ENCODE results near the gene PSEN2. TPM values are rescaled to one million over a fixed set of nuclear protein-coding genes. Genes with fewer than 3 reads are reported as not detected.

PSEN2 gene
- total RNA-seq, 2 experiments from 2014 or later = 4.5 to 4.9 TPM

- ChIA-PET POLR2A (interaction anchor here (3.5 kb wide), 1 partner anchor 9 kb away, joined by 15 read pairs; no protein-coding TSS in a partner anchor), CTCF (no interaction called here)
- H3K27ac Mint-ChIP-seq = no peak overlapping the region
These were observed 21.6 kb downstream of the PSEN2 start for GRCh38 chr1:226891846-226892523.

GRCh38 chr1:226892524-226892875 is 22.1 kb downstream of the PSEN2 start:
- ChIA-PET POLR2A (interaction anchor here (3.5 kb wide), 1 partner anchor 9 kb away, joined by 15 read pairs; no protein-coding TSS in a partner anchor), CTCF (no interaction called here)
- no peaks in the 10 kb centered on the region for H3K9me3 Mint-ChIP-seq
- peaks cover 5% of the 10 kb centered on the region for H3K36me3 Mint-ChIP-seq (ENCODE audit: low read depth)
- H3K27ac Mint-ChIP-seq = no peak overlapping the region
- H3K27me3 Mint-ChIP-seq = no peaks in the 10 kb centered on the region
- H3K4me3 Mint-ChIP-seq = no peak overlapping the region
- DNase-seq = no peak
- no peaks in the 10 kb centered on the region for H3K4me1 Mint-ChIP-seq

More at GRCh38 chr1:226891846-226892523, 21.6 kb downstream of the PSEN2 start:
- Mint-ChIP-seq H3K36me3 (ENCODE audit: low read depth) (peaks cover 5% of the 10 kb centered on the region), H3K27me3 (no peaks in the 10 kb centered on the region), H3K4me3 (no peak overlapping the region), H3K4me1 (no peaks in the 10 kb centered on the region), H3K9me3 (no peaks in the 10 kb centered on the region)
- no peak for DNase-seq

- H3K27ac Mint-ChIP-seq = no peak overlapping the region
- no peaks in the 10 kb centered on the region for H3K9me3 Mint-ChIP-seq
- H3K4me3 Mint-ChIP-seq = no peak overlapping the region
- ChIA-PET POLR2A (interaction anchor here (1.1 to 3.5 kb wide), 2 partner anchors 11 to 236 kb away, joined by 3 to 15 read pairs; no protein-coding TSS in a partner anchor), CTCF (no interaction called here)
- no peaks in the 10 kb centered on the region for H3K4me1 Mint-ChIP-seq
- H3K36me3 Mint-ChIP-seq (ENCODE audit: low read depth) = no peaks in the 10 kb centered on the region
- no peak for DNase-seq
- no peaks in the 10 kb centered on the region for H3K27me3 Mint-ChIP-seq
These were observed 23.5 kb downstream of the PSEN2 start for GRCh38 chr1:226893936-226894335.

GRCh38 chr1:226894826-226895225 is 24.4 kb downstream of the PSEN2 start:
- Mint-ChIP-seq H3K4me1 (no peaks in the 10 kb centered on the region), H3K27ac (no peak overlapping the region), H3K4me3 (no peak overlapping the region), H3K9me3 (no peaks in the 10 kb centered on the region), H3K27me3 (no peaks in the 10 kb centered on the region), H3K36me3 (ENCODE audit: low read depth) (no peaks in the 10 kb centered on the region)
- CTCF ChIA-PET = no interaction called here
- DNase-seq = no peak
- POLR2A ChIA-PET = interaction anchor here (1.3 kb wide), 1 partner anchor 12 kb away, joined by 6 read pairs; no protein-coding TSS in a partner anchor

- H3K27ac Mint-ChIP-seq = no peak overlapping the region
- H3K36me3 Mint-ChIP-seq (ENCODE audit: low read depth) = no peaks in the 10 kb centered on the region
- no peaks in the 10 kb centered on the region for H3K4me1 Mint-ChIP-seq
- no peak overlapping the region for H3K4me3 Mint-ChIP-seq
- CTCF ChIA-PET = no interaction called here
- H3K9me3 Mint-ChIP-seq = no peaks in the 10 kb centered on the region
- no peak for DNase-seq
- POLR2A ChIA-PET = interaction anchor here (1.3 kb wide), 1 partner anchor 13 kb away, joined by 6 read pairs; no protein-coding TSS in a partner anchor
- H3K27me3 Mint-ChIP-seq = no peaks in the 10 kb centered on the region
These were observed 25.2 kb downstream of the PSEN2 start for GRCh38 chr1:226895644-226896043.

- ChIA-PET POLR2A (no interaction called here), CTCF (no interaction called here)
- Mint-ChIP-seq H3K9me3 (no peaks in the 10 kb centered on the region), H3K4me1 (no peaks in the 10 kb centered on the region), H3K4me3 (no peak overlapping the region), H3K36me3 (ENCODE audit: low read depth) (no peaks in the 10 kb centered on the region), H3K27me3 (no peaks in the 10 kb centered on the region), H3K27ac (no peak overlapping the region)
- no peak for DNase-seq
These were observed 27.8 kb downstream of the PSEN2 start for GRCh38 chr1:226898246-226898645.

- DNase-seq = no peak
- CTCF ChIA-PET = interaction anchor here (0.9 to 1.2 kb wide), 2 partner anchors 11 to 12 kb away, joined by 3 to 4 read pairs; no protein-coding TSS in a partner anchor
- POLR2A ChIA-PET = no interaction called here
- H3K27ac Mint-ChIP-seq = no peak overlapping the region
- no peak overlapping the region for H3K4me3 Mint-ChIP-seq
- H3K9me3 Mint-ChIP-seq = no peaks in the 10 kb centered on the region
- no peaks in the 10 kb centered on the region for H3K4me1 Mint-ChIP-seq
- H3K36me3 Mint-ChIP-seq (ENCODE audit: low read depth) = no peaks in the 10 kb centered on the region
- H3K27me3 Mint-ChIP-seq = no peaks in the 10 kb centered on the region
These were observed 31.0 kb downstream of the PSEN2 start for GRCh38 chr1:226901421-226901820.

- Mint-ChIP-seq H3K36me3 (ENCODE audit: low read depth) (no peaks in the 10 kb centered on the region), H3K9me3 (no peaks in the 10 kb centered on the region), H3K4me3 (no peak overlapping the region), H3K27me3 (no peaks in the 10 kb centered on the region), H3K27ac (no peak overlapping the region), H3K4me1 (no peaks in the 10 kb centered on the region)
- ChIA-PET CTCF (no interaction called here), POLR2A (no interaction called here)
- DNase-seq = no peak
These were observed 32.2 kb downstream of the PSEN2 start for GRCh38 chr1:226902601-226903000.

- no peak for DNase-seq
- no peaks in the 10 kb centered on the region for H3K4me1 Mint-ChIP-seq
- CTCF ChIA-PET = no interaction called here
- no peaks in the 10 kb centered on the region for H3K9me3 Mint-ChIP-seq
- H3K27me3 Mint-ChIP-seq = no peaks in the 10 kb centered on the region
- POLR2A ChIA-PET = interaction anchor here (1.5 kb wide), 1 partner anchor 35 kb away, joined by 3 read pairs; no protein-coding TSS in a partner anchor
- H3K4me3 Mint-ChIP-seq = no peak overlapping the region
- H3K36me3 Mint-ChIP-seq (ENCODE audit: low read depth) = no peaks in the 10 kb centered on the region
- H3K27ac Mint-ChIP-seq = no peak overlapping the region
These were observed 33.7 kb downstream of the PSEN2 start for GRCh38 chr1:226903819-226904716.

GRCh38 chr1:226904772-226905171 is 34.4 kb downstream of the PSEN2 start:
- no peaks in the 10 kb centered on the region for H3K9me3 Mint-ChIP-seq
- no peak overlapping the region for H3K27ac Mint-ChIP-seq
- no peaks in the 10 kb centered on the region for H3K4me1 Mint-ChIP-seq
- POLR2A ChIA-PET = interaction anchor here (1.5 kb wide), 1 partner anchor 34 kb away, joined by 3 read pairs; no protein-coding TSS in a partner anchor
- no peaks in the 10 kb centered on the region for H3K36me3 Mint-ChIP-seq (ENCODE audit: low read depth)
- no peaks in the 10 kb centered on the region for H3K27me3 Mint-ChIP-seq
- DNase-seq = no peak
- H3K4me3 Mint-ChIP-seq = no peak overlapping the region
- CTCF ChIA-PET = no interaction called here

- Mint-ChIP-seq H3K27ac (no peak overlapping the region), H3K36me3 (ENCODE audit: low read depth) (no peaks in the 10 kb centered on the region), H3K27me3 (no peaks in the 10 kb centered on the region), H3K9me3 (no peaks in the 10 kb centered on the region), H3K4me3 (no peak overlapping the region), H3K4me1 (no peaks in the 10 kb centered on the region)
- CTCF ChIA-PET = no interaction called here
- DNase-seq = no peak
- POLR2A ChIA-PET = interaction anchor here (1.1 kb wide), 1 partner anchor 25 kb away, joined by 3 read pairs; no protein-coding TSS in a partner anchor
These were observed 38.0 kb downstream of the PSEN2 start for GRCh38 chr1:226908419-226908818.

GRCh38 chr1:226908913-226909312 is 38.5 kb downstream of the PSEN2 start:
- Mint-ChIP-seq H3K4me3 (no peak overlapping the region), H3K27me3 (no peaks in the 10 kb centered on the region), H3K36me3 (ENCODE audit: low read depth) (no peaks in the 10 kb centered on the region), H3K27ac (no peak overlapping the region), H3K9me3 (no peaks in the 10 kb centered on the region), H3K4me1 (no peaks in the 10 kb centered on the region)
- POLR2A ChIA-PET = no interaction called here
- DNase-seq = no peak
- CTCF ChIA-PET = no interaction called here

GRCh38 chr1:226912587-226913176 is 42.3 kb downstream of the PSEN2 start:
- ChIA-PET POLR2A (interaction anchor here (1.0 to 2.1 kb wide), 2 partner anchors 27 to 30 kb away, joined by 4 to 7 read pairs; partner anchors contain the start of gene COQ8A), CTCF (interaction anchor here (0.7 to 1.3 kb wide), 5 partner anchors 11 to 242 kb away, joined by 3 to 4 read pairs (median 3); no protein-coding TSS in a partner anchor)
- no peaks in the 10 kb centered on the region for H3K36me3 Mint-ChIP-seq (ENCODE audit: low read depth)
- DNase-seq = peak; percentile 42
- H3K4me1 Mint-ChIP-seq = peaks cover 19% of the 10 kb centered on the region
- no peaks in the 10 kb centered on the region for H3K27me3 Mint-ChIP-seq
- H3K9me3 Mint-ChIP-seq = no peaks in the 10 kb centered on the region
- no peak overlapping the region for H3K4me3 Mint-ChIP-seq
- no peak overlapping the region for H3K27ac Mint-ChIP-seq
